Measurements from ENCODE around the gene EVA1C.
"Not testable (repeated sequence)": the region's sequence is repeated elsewhere in the genome, so short reads cannot be mapped to it uniquely, and the experiment has no call there.

The EVA1C gene

DNA sequence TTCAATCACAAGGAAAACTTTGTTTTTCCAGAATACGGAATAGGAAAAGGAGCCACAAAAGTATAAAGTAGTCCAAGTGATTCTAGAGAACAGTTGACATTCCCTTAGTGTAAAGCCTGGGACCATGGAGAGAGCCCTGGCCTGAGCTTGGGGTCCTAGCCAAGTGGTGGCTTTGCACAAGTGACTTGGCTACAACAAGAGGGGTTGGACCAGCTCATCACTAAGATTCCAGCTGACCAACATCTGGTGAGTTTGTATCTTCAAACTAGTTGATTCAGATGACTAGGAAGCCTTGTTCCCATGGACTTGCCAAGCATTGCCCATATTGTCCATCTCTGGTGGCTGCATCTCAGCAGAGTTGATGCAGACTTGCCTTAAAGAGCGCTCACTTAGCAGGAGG, 96.5 kb downstream of the EVA1C start:
- not testable (repeated sequence) for DNase-seq (ENCODE audit: low spot score); H2BK5ac ChIP-seq (ENCODE audit: low read length); H2AK5ac ChIP-seq (ENCODE audit: low read depth, low read length); H4K8ac ChIP-seq (ENCODE audit: low read depth, low read length); H2BK15ac ChIP-seq (ENCODE audit: low read length); H2BK12ac ChIP-seq (ENCODE audit: low read length); H3K23ac ChIP-seq (ENCODE audit: low read depth, low read length, poor library complexity); H3K14ac ChIP-seq (ENCODE audit: low read length); H3K4me1 ChIP-seq (ENCODE audit: control insufficient read depth in 2 of 2, insufficient read depth in 1 of 2, low read depth in 1 of 2, low read length in 2 of 2); H3K36me3 ChIP-seq (replicated peaks in 1 of 2; ENCODE audit: control insufficient read depth in 2 of 2, insufficient read depth in 2 of 2, low read length in 2 of 2); H3K79me1 ChIP-seq (ENCODE audit: low read depth, low read length); H3K18ac ChIP-seq (ENCODE audit: low read length); H3K27me3 ChIP-seq (ENCODE audit: control insufficient read depth in 3 of 3, insufficient read depth in 3 of 3, low read depth in 1 of 3, low read length in 3 of 3); H3K9me3 ChIP-seq (replicated peaks in 1 of 2; ENCODE audit: control insufficient read depth in 2 of 2, insufficient read depth in 1 of 2, low read depth in 1 of 2, low read length in 2 of 2); H2AFZ ChIP-seq (ENCODE audit: low read length); H3K4me3 ChIP-seq (ENCODE audit: low read length in 2 of 2); H2BK120ac ChIP-seq (ENCODE audit: low read depth, low read length); H3K27ac ChIP-seq (replicated peaks; ENCODE audit: low read length); H3K9ac ChIP-seq (ENCODE audit: low read depth, low read length, poor library complexity); H4K91ac ChIP-seq (ENCODE audit: low read depth, low read length, poor library complexity); H3K4me2 ChIP-seq (ENCODE audit: insufficient read depth, low read length, poor library complexity, severe bottlenecking); H3K4ac ChIP-seq (ENCODE audit: low read length)
- WGBS, 2 donors (ENCODE audit: extremely low coverage in 2 of 2, insufficient read length in 2 of 2, insufficient replicate concordance in 1 of 2) = no CpG with 5 or more reads among the region's 2 CpGs

DNA sequence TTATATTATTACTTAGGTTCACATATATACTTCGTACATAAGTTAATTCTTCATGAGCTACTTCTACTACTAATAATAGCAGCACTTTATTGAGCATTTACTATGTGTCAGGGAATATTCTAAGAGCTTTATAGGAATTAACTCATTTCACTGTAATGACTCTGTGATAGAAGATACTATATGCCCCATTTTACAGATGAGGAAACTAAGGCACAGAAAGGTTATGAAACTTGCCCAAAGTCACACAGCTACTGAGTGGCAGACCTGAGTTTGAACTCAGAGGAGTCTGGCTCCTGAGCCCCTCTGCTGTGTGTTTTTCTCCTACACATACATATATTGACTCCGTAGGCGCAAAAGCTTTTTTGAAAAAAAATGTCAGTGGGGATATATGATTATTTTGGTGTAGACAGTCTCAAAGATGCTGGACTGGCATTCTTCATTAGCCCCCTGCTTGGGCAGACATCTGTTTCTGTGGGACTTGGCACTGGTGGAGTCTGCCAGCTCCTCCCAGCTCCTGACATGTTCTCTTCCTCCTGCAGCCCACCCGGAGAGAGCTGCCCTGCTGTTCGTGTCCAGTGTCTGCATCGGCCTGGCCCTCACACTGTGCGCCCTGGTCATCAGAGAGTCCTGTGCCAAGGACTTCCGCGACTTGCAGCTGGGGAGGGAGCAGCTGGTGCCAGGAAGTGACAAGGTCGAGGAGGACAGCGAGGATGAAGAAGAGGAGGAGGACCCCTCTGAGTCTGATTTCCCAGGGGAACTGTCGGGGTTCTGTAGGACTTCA, 102.0 kb downstream of the EVA1C start:
- H3K9ac ChIP-seq (ENCODE audit: low read depth, low read length, poor library complexity) = no peak overlapping the region
- no peak overlapping the region for H3K18ac ChIP-seq (ENCODE audit: low read length)
- H3K4me3 ChIP-seq (ENCODE audit: low read length in 2 of 2) = peak overlapping the region in 1 of 2 donors; percentile 27
- H2BK5ac ChIP-seq (ENCODE audit: low read length) = no peak overlapping the region
- no peak overlapping the region for H2AK5ac ChIP-seq (ENCODE audit: low read depth, low read length)
- no peaks in the 10 kb centered on the region for H3K36me3 ChIP-seq (replicated peaks in 1 of 2; ENCODE audit: control insufficient read depth in 2 of 2, insufficient read depth in 2 of 2, low read length in 2 of 2)
- no peak overlapping the region for H3K4me2 ChIP-seq (ENCODE audit: insufficient read depth, low read length, poor library complexity, severe bottlenecking)
- no peaks in the 10 kb centered on the region for H3K79me1 ChIP-seq (ENCODE audit: low read depth, low read length)
- WGBS, 2 donors (ENCODE audit: extremely low coverage in 2 of 2, insufficient read length in 2 of 2, insufficient replicate concordance in 1 of 2) = no CpG with 5 or more reads among the region's 12 CpGs
- no peaks in the 10 kb centered on the region for H3K9me3 ChIP-seq (replicated peaks in 1 of 2; ENCODE audit: control insufficient read depth in 2 of 2, insufficient read depth in 1 of 2, low read depth in 1 of 2, low read length in 2 of 2)
- no peak overlapping the region for H2BK12ac ChIP-seq (ENCODE audit: low read length)
- no peak overlapping the region for H4K91ac ChIP-seq (ENCODE audit: low read depth, low read length, poor library complexity)
- H3K27ac ChIP-seq (replicated peaks; ENCODE audit: low read length) = no peak overlapping the region
- no peak overlapping the region for H4K8ac ChIP-seq (ENCODE audit: low read depth, low read length)
- no peak overlapping the region for H2BK15ac ChIP-seq (ENCODE audit: low read length)
- H3K23ac ChIP-seq (ENCODE audit: low read depth, low read length, poor library complexity) = no peak overlapping the region
- H2BK120ac ChIP-seq (ENCODE audit: low read depth, low read length) = no peak overlapping the region
- no peaks in the 10 kb centered on the region for H3K27me3 ChIP-seq (ENCODE audit: control insufficient read depth in 3 of 3, insufficient read depth in 3 of 3, low read depth in 1 of 3, low read length in 3 of 3)
- H2AFZ ChIP-seq (ENCODE audit: low read length) = no peak overlapping the region
- no peaks in the 10 kb centered on the region for H3K4me1 ChIP-seq (ENCODE audit: control insufficient read depth in 2 of 2, insufficient read depth in 1 of 2, low read depth in 1 of 2, low read length in 2 of 2)
- no peak for DNase-seq (ENCODE audit: low spot score)
- H3K4ac ChIP-seq (ENCODE audit: low read length) = no peak overlapping the region
- H3K14ac ChIP-seq (ENCODE audit: low read length) = no peak overlapping the region

DNA sequence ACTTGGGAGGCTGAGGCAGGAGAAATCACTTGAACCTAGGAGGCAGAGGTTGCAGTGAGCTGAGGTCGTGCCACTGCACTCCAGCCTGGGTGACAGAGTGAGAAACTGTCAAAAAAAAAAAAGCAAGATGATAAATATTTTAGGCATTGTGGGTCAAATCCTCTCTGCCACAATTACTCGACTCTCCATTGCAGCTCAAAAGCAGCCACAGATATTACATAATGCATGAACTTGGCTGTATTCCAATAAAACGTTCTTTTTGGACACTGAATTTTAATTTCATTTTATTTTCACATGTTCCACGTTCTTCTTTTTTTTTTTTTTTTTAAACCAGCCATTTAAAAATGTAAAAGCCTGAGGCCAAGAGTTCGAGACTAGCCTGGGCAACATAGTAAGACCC, 103.4 kb downstream of the EVA1C start:
- no CpG with 5 or more reads among the region's 5 CpGs for WGBS, 2 donors (ENCODE audit: extremely low coverage in 2 of 2, insufficient read length in 2 of 2, insufficient replicate concordance in 1 of 2)
- Histone ChIP-seq H3K9me3 (replicated peaks in 1 of 2; ENCODE audit: control insufficient read depth in 2 of 2, insufficient read depth in 1 of 2, low read depth in 1 of 2, low read length in 2 of 2) (no peaks in the 10 kb centered on the region), H3K27me3 (ENCODE audit: control insufficient read depth in 3 of 3, insufficient read depth in 3 of 3, low read depth in 1 of 3, low read length in 3 of 3) (no peaks in the 10 kb centered on the region), H3K9ac (ENCODE audit: low read depth, low read length, poor library complexity) (no peak overlapping the region), H2BK5ac (ENCODE audit: low read length) (no peak overlapping the region), H3K14ac (ENCODE audit: low read length) (no peak overlapping the region), H2BK120ac (ENCODE audit: low read depth, low read length) (no peak overlapping the region), H3K27ac (replicated peaks; ENCODE audit: low read length) (no peak overlapping the region), H4K8ac (ENCODE audit: low read depth, low read length) (no peak overlapping the region), H2BK15ac (ENCODE audit: low read length) (no peak overlapping the region), H4K91ac (ENCODE audit: low read depth, low read length, poor library complexity) (no peak overlapping the region), H3K79me1 (ENCODE audit: low read depth, low read length) (no peaks in the 10 kb centered on the region), H3K4me2 (ENCODE audit: insufficient read depth, low read length, poor library complexity, severe bottlenecking) (no peak overlapping the region), H3K4me3 (ENCODE audit: low read length in 2 of 2) (no peak overlapping the region), H3K4me1 (ENCODE audit: control insufficient read depth in 2 of 2, insufficient read depth in 1 of 2, low read depth in 1 of 2, low read length in 2 of 2) (no peaks in the 10 kb centered on the region), H2BK12ac (ENCODE audit: low read length) (no peak overlapping the region), H2AK5ac (ENCODE audit: low read depth, low read length) (no peak overlapping the region), H3K18ac (ENCODE audit: low read length) (no peak overlapping the region), H3K36me3 (replicated peaks in 1 of 2; ENCODE audit: control insufficient read depth in 2 of 2, insufficient read depth in 2 of 2, low read length in 2 of 2) (no peaks in the 10 kb centered on the region), H3K4ac (ENCODE audit: low read length) (no peak overlapping the region), H3K23ac (ENCODE audit: low read depth, low read length, poor library complexity) (no peak overlapping the region), H2AFZ (ENCODE audit: low read length) (no peak overlapping the region)
- no peak for DNase-seq (ENCODE audit: low spot score)

GRCh38 chr21:32516756-32517649, 104.5 kb downstream of the EVA1C start:
- no peak overlapping the region for H3K4me2 ChIP-seq (ENCODE audit: insufficient read depth, low read length, poor library complexity, severe bottlenecking)
- no peak overlapping the region for H3K9ac ChIP-seq (ENCODE audit: low read depth, low read length, poor library complexity)
- WGBS, 2 donors (ENCODE audit: extremely low coverage in 2 of 2, insufficient read length in 2 of 2, insufficient replicate concordance in 1 of 2) = no CpG with 5 or more reads among the region's 10 CpGs
- no peak overlapping the region for H4K8ac ChIP-seq (ENCODE audit: low read depth, low read length)
- H3K27me3 ChIP-seq (ENCODE audit: control insufficient read depth in 3 of 3, insufficient read depth in 3 of 3, low read depth in 1 of 3, low read length in 3 of 3) = no peaks in the 10 kb centered on the region
- H3K23ac ChIP-seq (ENCODE audit: low read depth, low read length, poor library complexity) = no peak overlapping the region
- no peaks in the 10 kb centered on the region for H3K36me3 ChIP-seq (replicated peaks in 1 of 2; ENCODE audit: control insufficient read depth in 2 of 2, insufficient read depth in 2 of 2, low read length in 2 of 2)
- H3K4me3 ChIP-seq (ENCODE audit: low read length in 2 of 2) = no peak overlapping the region
- H2BK5ac ChIP-seq (ENCODE audit: low read length) = no peak overlapping the region
- no peak overlapping the region for H2BK120ac ChIP-seq (ENCODE audit: low read depth, low read length)
- H2BK12ac ChIP-seq (ENCODE audit: low read length) = no peak overlapping the region
- no peak overlapping the region for H3K14ac ChIP-seq (ENCODE audit: low read length)
- no peaks in the 10 kb centered on the region for H3K9me3 ChIP-seq (replicated peaks in 1 of 2; ENCODE audit: control insufficient read depth in 2 of 2, insufficient read depth in 1 of 2, low read depth in 1 of 2, low read length in 2 of 2)
- peaks cover 0 to under 1% of the 10 kb centered on the region in 2 donors for H3K4me1 ChIP-seq (ENCODE audit: control insufficient read depth in 2 of 2, insufficient read depth in 1 of 2, low read depth in 1 of 2, low read length in 2 of 2)
- no peak overlapping the region for H2AFZ ChIP-seq (ENCODE audit: low read length)
- H3K79me1 ChIP-seq (ENCODE audit: low read depth, low read length) = no peaks in the 10 kb centered on the region
- no peak overlapping the region for H3K27ac ChIP-seq (replicated peaks; ENCODE audit: low read length)
- no peak overlapping the region for H3K4ac ChIP-seq (ENCODE audit: low read length)
- H2BK15ac ChIP-seq (ENCODE audit: low read length) = no peak overlapping the region
- no peak for DNase-seq (ENCODE audit: low spot score)
- H3K18ac ChIP-seq (ENCODE audit: low read length) = no peak overlapping the region
- no peak overlapping the region for H4K91ac ChIP-seq (ENCODE audit: low read depth, low read length, poor library complexity)
- no peak overlapping the region for H2AK5ac ChIP-seq (ENCODE audit: low read depth, low read length)
